H9 (cell line): ENCODE results near the gene LRRC23. TPM values are rescaled to one million over a fixed set of nuclear protein-coding genes. Genes with fewer than 3 reads are reported as not detected.

Source experiments
- DNase-seq: peaks from one replicate; pipeline ENCODE4 v3.0.0-alpha.2; 2017
- H2AFZ ChIP-seq: one replicate; pipeline ENCODE4 v1.6.1; 2013; ENCODE audit warnings: mild to moderate bottlenecking, low read length, control low read depth, moderate library complexity
- H2AK5ac ChIP-seq: 2 replicates; pipeline ENCODE4 v1.6.1; 2013; ENCODE audit warnings: low read length, control low read depth, mixed read lengths; ENCODE audit not compliant: insufficient read length
- H2BK120ac ChIP-seq: one replicate; pipeline ENCODE4 v1.6.1; 2013; ENCODE audit warnings: low read depth, mild to moderate bottlenecking, low read length, control low read depth, inconsistent platforms; ENCODE audit not compliant: poor library complexity, severe bottlenecking
- H2BK12ac ChIP-seq: 2 replicates; pipeline ENCODE4 v1.6.1; 2013; ENCODE audit warnings: low read length, control low read depth, mixed read lengths, low read depth; ENCODE audit not compliant: insufficient read length
- H2BK15ac ChIP-seq: 2 replicates; pipeline ENCODE4 v1.6.1; 2013; ENCODE audit warnings: low read depth, low read length, control low read depth
- H2BK20ac ChIP-seq: one replicate; pipeline ENCODE4 v1.6.1; 2013; ENCODE audit warnings: low read depth, mild to moderate bottlenecking, low read length, control low read depth, inconsistent platforms; ENCODE audit not compliant: poor library complexity, severe bottlenecking
- H2BK5ac ChIP-seq: 2 replicates; pipeline ENCODE4 v1.6.1; 2013; ENCODE audit warnings: low read length, control low read depth, mixed read lengths; ENCODE audit not compliant: insufficient read length
- H3K14ac ChIP-seq: 2 replicates; pipeline ENCODE4 v1.6.1; 2013; ENCODE audit warnings: low read length, control low read depth; ENCODE audit not compliant: insufficient read depth
- H3K18ac ChIP-seq: 2 replicates; pipeline ENCODE4 v1.6.1; 2013; ENCODE audit warnings: low read depth, mild to moderate bottlenecking, mixed read lengths, low read length, control low read depth; ENCODE audit not compliant: insufficient read length
- H3K23ac ChIP-seq: 2 replicates; pipeline ENCODE4 v1.6.1; 2013; ENCODE audit warnings: low read length, control low read depth, mixed read lengths, low read depth; ENCODE audit not compliant: insufficient read length
- H3K23me2 ChIP-seq: 2 replicates; pipeline ENCODE4 v1.6.1; 2013; ENCODE audit warnings: low read depth, mild to moderate bottlenecking, mixed read lengths, low read length, control low read depth; ENCODE audit not compliant: insufficient read length, poor library complexity, severe bottlenecking
- H3K27ac ChIP-seq: 2 replicates; pipeline ENCODE4 v1.5.1; 2013; ENCODE audit warnings: low read length, control low read depth, mixed read lengths, low read depth; ENCODE audit not compliant: insufficient read length
- H3K27me3 ChIP-seq: 2 replicates; pipeline ENCODE4 v1.6.1; 2013; ENCODE audit warnings: low read length, control low read depth, inconsistent platforms; ENCODE audit not compliant: insufficient read depth
- H3K4ac ChIP-seq: 2 replicates; pipeline ENCODE4 v1.6.1; 2013; ENCODE audit warnings: low read depth, mild to moderate bottlenecking, control low read depth, inconsistent platforms, low read length, moderate library complexity
- H3K4me1 ChIP-seq: 2 replicates; pipeline ENCODE4 v1.6.1; 2013; ENCODE audit warnings: low read length, control low read depth, inconsistent platforms; ENCODE audit not compliant: insufficient read depth
- H3K4me2 ChIP-seq: 2 replicates; pipeline ENCODE4 v1.6.1; 2013; ENCODE audit warnings: low read length, control low read depth, mixed read lengths; ENCODE audit not compliant: insufficient read length, insufficient read depth
- H3K56ac ChIP-seq: 2 replicates; pipeline ENCODE4 v1.6.1; 2013; ENCODE audit warnings: low read depth, mild to moderate bottlenecking, mixed read lengths, low read length, control low read depth; ENCODE audit not compliant: insufficient read length
- H3K79me1 ChIP-seq: 2 replicates; pipeline ENCODE4 v1.6.1; 2013; ENCODE audit warnings: low read depth, mild to moderate bottlenecking, moderate library complexity, low read length, control low read depth, inconsistent platforms; ENCODE audit not compliant: insufficient read depth, poor library complexity, severe bottlenecking
- H3K79me2 ChIP-seq: 2 replicates; pipeline ENCODE4 v1.6.1; 2013; ENCODE audit warnings: low read length, control low read depth, inconsistent platforms; ENCODE audit not compliant: insufficient read depth
- H3K9ac ChIP-seq: 2 replicates; pipeline ENCODE4 v1.6.1; 2013; ENCODE audit warnings: low read length, control low read depth, mixed read lengths; ENCODE audit not compliant: insufficient read length; ENCODE audit errors: extremely low read depth
- H3K9me3 ChIP-seq: one replicate; pipeline ENCODE4 v1.6.1; 2013; ENCODE audit warnings: low read depth, low read length, inconsistent platforms; ENCODE audit not compliant: control insufficient read depth
- H3T11ph ChIP-seq: one replicate; pipeline ENCODE4 v1.6.1; 2013; ENCODE audit warnings: mild to moderate bottlenecking, low read length, control low read depth, inconsistent platforms
- H4K20me1 ChIP-seq: one replicate; pipeline ENCODE4 v1.6.1; 2013; ENCODE audit not compliant: control insufficient read depth, insufficient read length, insufficient read depth
- H4K5ac ChIP-seq: 2 replicates; pipeline ENCODE4 v1.6.1; 2013; ENCODE audit warnings: low read depth, mild to moderate bottlenecking, mixed read lengths, low read length, control low read depth; ENCODE audit not compliant: insufficient read length
- H4K8ac ChIP-seq: replicated peaks from 2 replicates; pipeline ENCODE4 v1.6.1; 2013; ENCODE audit warnings: low read length, control low read depth, mixed read lengths, low read depth; ENCODE audit not compliant: insufficient read length
- H4K91ac ChIP-seq: 2 replicates; pipeline ENCODE4 v1.6.1; 2013; ENCODE audit warnings: low read depth, mild to moderate bottlenecking, moderate library complexity, mixed read lengths, low read length, control low read depth; ENCODE audit not compliant: insufficient read length
- H3K27ac Mint-ChIP-seq, 3 experiments: 2 replicates in 2 of 3; 3 replicates in 1 of 3; pipeline ENCODE4 v1.8.0; 2020 to 2021; ENCODE audit warnings: mixed read lengths in 3 of 3, mild to moderate bottlenecking in 1 of 3, moderate library complexity in 1 of 3
- H3K27me3 Mint-ChIP-seq: 2 replicates; pipeline ENCODE4 v1.8.0; 2021; ENCODE audit warnings: low read depth, mild to moderate bottlenecking, moderate library complexity, mixed read lengths
- H3K36me3 Mint-ChIP-seq, 3 experiments: 2 replicates in 2 of 3; 3 replicates in 1 of 3; pipeline ENCODE4 v1.8.0; 2020 to 2021; ENCODE audit warnings: low read depth in 3 of 3, mixed read lengths in 3 of 3; ENCODE audit not compliant: insufficient read depth in 1 of 3
- H3K4me1 Mint-ChIP-seq, 2 experiments: 2 replicates each; pipeline ENCODE4 v1.8.0; 2020; ENCODE audit warnings: mixed read lengths in 2 of 2
- H3K4me3 Mint-ChIP-seq, 2 experiments: 2 replicates in 1 of 2; 3 replicates in 1 of 2; pipeline ENCODE4 v1.8.0; 2020 to 2021; ENCODE audit warnings: mild to moderate bottlenecking in 2 of 2, mixed read lengths in 2 of 2, moderate library complexity in 1 of 2
- H3K9me3 Mint-ChIP-seq, 2 experiments: 2 replicates in 1 of 2; 3 replicates in 1 of 2; pipeline ENCODE4 v1.8.0; 2020; ENCODE audit warnings: mild to moderate bottlenecking in 2 of 2, mixed read lengths in 2 of 2, moderate library complexity in 1 of 2
- CTCF ChIP-seq: fragments of 200-600 bp; sonication (generic); conservative IDR thresholded peaks from 3 replicates; pipeline ENCODE4 v1.8.0; 2021; ENCODE audit warnings: antibody characterized with exemption, mild to moderate bottlenecking
- WGBS: extraction: QIAGEN DNeasy Blood & Tissue Kit; methylation state at CpG from one replicate; pipeline ENCODE4 v1.1.7; 2013; ENCODE audit warnings: missing lambda C conversion rate, low lambda C conversion rate, mixed read lengths; ENCODE audit not compliant: insufficient read length; ENCODE audit errors: extremely low coverage; 5-methylcytosine and 5-hydroxymethylcytosine counted together
- total RNA-seq: library from RNA; stranded (reverse); gene quantifications from 2 replicates; pipeline ENCODE4 v1.2.1, GENCODE V29; 2021

Gene LRRC23
- total RNA-seq, 1 experiment from 2014 or later: 2.1 TPM

DNA sequence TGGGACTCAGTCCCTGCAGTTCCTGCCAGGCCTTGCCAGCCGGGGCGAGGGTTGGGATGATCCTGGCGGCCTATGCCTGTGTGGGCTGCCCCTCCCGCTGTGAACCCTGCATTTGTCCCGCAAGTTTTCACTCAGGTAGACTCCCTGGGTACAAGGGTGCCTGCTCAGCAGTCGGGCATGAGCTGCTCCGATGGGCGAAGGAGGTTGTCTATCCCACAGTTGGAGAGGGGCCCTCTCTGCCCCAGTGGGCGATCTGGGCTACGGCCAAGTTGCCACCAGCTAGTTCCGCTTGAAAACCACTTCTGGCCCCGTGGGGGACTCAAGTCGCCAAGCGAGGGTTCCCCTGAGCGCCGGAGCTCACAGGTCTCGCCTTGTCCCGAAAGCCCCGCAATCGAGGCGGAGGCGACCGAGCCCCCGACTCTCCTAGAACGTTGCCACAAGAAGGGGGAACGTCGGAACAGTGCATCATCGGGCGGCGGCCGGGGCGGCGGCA is 37.7 kb upstream of the LRRC23 start:
- H3K14ac ChIP-seq: no peak overlapping the region
- H3K23me2 ChIP-seq: peaks cover 9% of the 10 kb centered on the region
- Mint-ChIP-seq H3K4me1 (peaks cover 47 to 52% of the 10 kb centered on the region in 2 experiments), H3K9me3 (no peaks in the 10 kb centered on the region; a peak in 1 of 5 replicates), H3K27me3 (no peaks in the 10 kb centered on the region; the same call in 1 of the 2 replicates), H3K27ac (peak overlapping the region in 2 of 3 experiments; percentile 52 to 92; a peak in 3 of 7 replicates), H3K4me3 (peak overlapping the region; percentile 93 to 95), H3K36me3 (peaks cover 51 to 78% (median 68%) of the 10 kb centered on the region in 3 experiments)
- no peak overlapping the region for H4K5ac ChIP-seq
- no peak overlapping the region for H3K4ac ChIP-seq
- no peak overlapping the region for H3K18ac ChIP-seq
- no CpG with 5 or more reads among the region's 33 CpGs for WGBS
- H3K23ac ChIP-seq: no peak overlapping the region
- no peaks in the 10 kb centered on the region for H3K9me3 ChIP-seq
- H2BK120ac ChIP-seq: no peak overlapping the region
- H4K20me1 ChIP-seq: no peaks in the 10 kb centered on the region
- DNase-seq: no peak
- no peak overlapping the region for H4K8ac ChIP-seq
- peak overlapping the region; percentile 94 for H3K4me2 ChIP-seq
- H3K79me1 ChIP-seq: no peaks in the 10 kb centered on the region
- no peak overlapping the region for H2BK20ac ChIP-seq
- no peak overlapping the region for H3T11ph ChIP-seq
- no peak overlapping the region for H3K56ac ChIP-seq
- no peak overlapping the region for H2BK5ac ChIP-seq
- no peak overlapping the region for H4K91ac ChIP-seq
- no peak overlapping the region for H2AK5ac ChIP-seq
- no peak overlapping the region for H3K27ac ChIP-seq
- no peak overlapping the region for H2BK12ac ChIP-seq
- no peak overlapping the region for H2AFZ ChIP-seq
- no peak for TF ChIP-seq CTCF
- H3K27me3 ChIP-seq: no peaks in the 10 kb centered on the region
- peaks cover 5% of the 10 kb centered on the region; the same call in 1 of the 2 replicates for H3K79me2 ChIP-seq
- H3K9ac ChIP-seq: no peak overlapping the region
- no peak overlapping the region for H2BK15ac ChIP-seq
- no peaks in the 10 kb centered on the region; the same call in 1 of the 2 replicates for H3K4me1 ChIP-seq
